GM18498 (cell line): Measurements from ENCODE around the gene ADAMTS3.
A peak's percentile ranks its signal among the peaks of the same experiment; 100 is the strongest.
"Not testable (repeated sequence)": the region's sequence is repeated elsewhere in the genome, so short reads cannot be mapped to it uniquely, and the experiment has no call there.

Experiments
- ATAC-seq: cut with Tn5 transposase; IDR thresholded peaks from one replicate; pipeline ENCODE4 v1.9.1; 2021; ENCODE audit warnings: mild to moderate bottlenecking, moderate library complexity; ENCODE audit not compliant: unreplicated experiment

The ADAMTS3 gene

DNA sequence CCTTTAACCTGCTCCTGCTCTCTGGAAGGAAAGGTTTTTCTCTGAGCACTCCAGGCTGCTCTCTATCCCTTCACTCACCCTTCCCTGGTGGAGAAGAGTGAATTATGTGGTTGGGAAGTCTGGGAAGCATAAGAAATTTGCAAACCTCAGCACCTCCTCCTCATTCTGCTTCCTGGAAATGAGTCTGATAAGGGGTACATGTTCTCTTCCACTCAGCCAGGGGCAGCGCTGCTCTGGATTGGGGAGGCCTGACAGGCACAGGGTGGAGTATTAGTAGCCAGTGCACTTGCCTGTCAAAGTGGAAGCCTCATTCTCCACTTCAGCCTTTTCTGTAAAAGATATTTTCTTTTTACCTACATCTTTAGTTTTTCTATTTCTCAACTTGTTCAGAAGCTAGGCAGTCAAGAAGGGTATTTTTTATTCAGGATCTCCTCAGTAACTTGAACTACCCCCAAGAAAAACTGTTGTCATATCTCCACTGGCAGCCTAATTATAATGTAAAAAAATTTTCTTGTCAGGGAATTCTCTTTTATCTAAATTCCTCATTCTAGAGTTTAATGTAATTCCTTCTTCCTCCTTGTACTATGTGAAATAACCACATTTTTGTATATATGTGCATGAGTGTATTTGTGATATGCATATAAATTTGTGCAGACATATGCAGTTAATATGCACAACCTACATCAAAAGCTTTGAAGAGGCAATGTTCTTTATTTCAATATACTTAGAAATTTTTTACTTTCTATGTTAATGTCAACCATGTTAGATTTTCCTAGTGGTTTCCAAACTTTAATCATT lies 15.3 kb downstream of the ADAMTS3 start:
- ATAC-seq: no peak

DNA sequence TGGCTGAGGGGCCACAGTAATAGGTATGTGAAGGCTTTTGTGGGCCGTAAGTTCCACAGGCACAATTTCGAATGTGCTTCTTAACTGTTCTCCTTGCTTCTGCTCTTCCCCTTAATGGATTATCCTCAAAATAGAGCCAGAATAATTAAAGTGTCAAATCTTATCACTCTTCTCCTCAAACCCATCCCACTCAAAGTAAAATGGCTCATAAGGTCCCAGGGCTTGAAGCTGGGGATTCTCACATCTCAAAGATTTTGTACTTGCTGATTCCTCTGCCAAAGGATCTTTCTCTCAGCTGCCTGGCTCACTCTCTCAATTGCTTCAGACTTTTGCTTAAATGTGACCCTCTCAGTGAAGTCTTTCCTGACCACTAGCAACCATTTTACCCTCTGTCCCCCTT lies 16.6 kb downstream of the ADAMTS3 start:
- ATAC-seq: no peak

DNA sequence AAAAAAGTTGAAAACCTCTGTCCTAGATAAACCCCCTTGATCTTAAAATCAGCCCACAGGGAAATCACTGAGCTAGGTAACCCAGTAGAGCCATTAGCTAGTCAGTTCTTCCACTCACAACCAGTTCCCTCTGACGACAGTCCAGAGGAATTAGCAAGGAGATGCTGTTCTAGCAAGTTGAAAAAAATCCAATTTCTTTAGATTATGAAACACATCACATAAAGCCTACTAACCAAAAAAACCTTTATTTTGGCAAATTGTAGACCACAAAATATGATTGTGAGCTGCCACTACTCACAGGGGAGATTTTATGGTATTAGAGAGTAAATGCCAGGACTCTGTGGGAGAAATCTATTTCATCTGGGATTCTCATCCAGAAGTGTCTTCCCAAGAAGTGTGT lies 22.6 kb downstream of the ADAMTS3 start:
- no peak for ATAC-seq

DNA sequence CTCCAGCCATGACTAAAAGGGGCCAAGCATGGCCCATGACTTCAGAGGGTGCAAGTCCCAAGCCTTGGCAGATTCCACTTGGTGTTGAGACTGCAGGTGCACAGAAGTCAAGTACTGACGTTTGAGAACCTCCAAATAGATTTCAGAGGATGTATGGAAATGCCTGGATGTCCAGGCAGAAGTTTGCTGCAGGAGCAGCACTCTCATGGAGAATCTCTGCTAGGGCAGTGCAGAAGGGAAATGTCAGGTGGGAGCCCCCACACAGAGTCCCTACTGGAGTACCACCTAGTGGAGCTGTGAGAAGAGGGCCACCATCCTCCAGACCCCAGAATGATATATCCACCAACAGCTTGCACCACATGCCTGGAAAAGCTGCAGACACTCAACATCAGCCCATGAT lies 28.3 kb downstream of the ADAMTS3 start:
- ATAC-seq: not testable (repeated sequence)

DNA sequence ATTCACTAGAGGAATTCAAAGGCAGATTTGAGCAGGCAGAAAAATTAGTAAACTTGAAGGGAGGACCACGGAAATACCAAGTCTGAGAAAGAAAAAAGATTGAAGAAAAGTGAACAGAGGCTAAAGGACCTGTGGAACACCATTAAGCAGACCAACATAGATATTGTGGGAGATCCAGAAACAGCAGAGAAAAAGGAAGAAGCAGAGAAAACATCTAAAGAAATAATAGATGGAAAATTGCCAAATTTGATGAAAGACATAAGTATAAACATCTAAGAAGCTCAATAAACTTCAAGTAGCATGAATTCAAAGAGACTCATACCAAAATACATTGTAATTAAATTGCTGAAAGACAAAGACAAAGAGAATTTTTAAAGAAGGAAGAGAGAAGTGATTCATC lies 31.0 kb downstream of the ADAMTS3 start:
- no peak for ATAC-seq

DNA sequence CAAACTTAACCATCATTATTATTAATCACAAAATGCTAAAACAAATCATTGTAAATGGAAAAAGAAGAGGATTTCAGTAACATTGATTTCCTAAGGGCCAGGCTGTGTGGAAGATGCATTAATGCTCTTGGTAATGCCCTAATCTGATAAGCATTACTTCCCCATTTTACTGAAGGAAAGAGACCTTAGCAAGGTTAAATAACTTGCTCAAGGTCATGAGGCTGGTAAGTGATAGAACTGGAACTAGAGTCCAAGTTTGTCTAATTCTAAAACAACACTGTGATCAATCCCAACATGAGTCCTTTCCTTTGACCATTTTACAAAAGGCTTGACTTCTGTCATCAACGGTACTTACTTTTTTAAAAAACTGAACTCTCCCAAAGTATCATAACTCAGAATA lies 32.6 kb downstream of the ADAMTS3 start:
- ATAC-seq: no peak

DNA sequence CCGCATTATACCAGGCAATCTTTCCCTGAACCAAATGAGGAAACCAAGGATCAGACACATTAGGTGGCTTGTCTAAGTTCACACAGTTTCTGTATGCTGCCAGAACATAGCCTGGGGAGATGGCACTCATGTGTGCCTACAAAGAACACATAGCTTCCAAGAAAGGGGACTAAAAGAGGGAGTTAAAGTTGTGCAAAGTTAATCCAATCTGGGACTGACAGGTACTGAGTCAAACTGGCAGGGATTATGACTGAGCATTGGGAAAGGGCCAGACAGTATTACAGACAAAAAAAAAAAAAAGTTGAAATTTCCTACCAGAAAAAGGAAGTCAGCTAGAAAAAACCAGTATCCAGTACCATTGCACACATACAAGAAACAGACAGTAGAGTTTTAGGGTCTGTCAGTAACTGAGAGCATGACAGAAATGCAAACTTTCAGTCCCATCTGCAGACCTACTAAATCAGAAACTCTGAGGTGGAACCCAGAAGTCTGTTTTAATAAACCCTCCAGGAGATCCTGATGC lies 37.2 kb downstream of the ADAMTS3 start:
- ATAC-seq: no peak

DNA sequence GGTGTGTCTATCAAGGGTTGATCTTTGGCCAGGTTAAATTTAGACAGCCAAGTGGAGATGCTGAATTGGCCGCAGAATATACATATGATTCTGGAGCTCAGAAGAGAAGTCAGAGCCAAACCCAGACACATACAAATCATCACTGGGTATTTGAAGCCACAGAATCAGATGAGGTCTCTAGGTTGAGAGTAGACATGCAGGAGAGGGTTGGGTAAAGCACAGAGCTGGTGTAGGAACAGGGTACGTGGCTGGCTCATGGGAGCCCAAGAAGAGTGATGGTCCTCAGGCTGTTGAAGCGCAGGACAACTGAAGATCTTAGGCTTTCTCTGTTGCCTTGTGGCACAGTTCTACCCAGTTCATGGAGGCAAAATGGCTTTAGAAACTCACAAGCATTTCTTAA lies 37.7 kb downstream of the ADAMTS3 start:
- ATAC-seq: no peak

DNA sequence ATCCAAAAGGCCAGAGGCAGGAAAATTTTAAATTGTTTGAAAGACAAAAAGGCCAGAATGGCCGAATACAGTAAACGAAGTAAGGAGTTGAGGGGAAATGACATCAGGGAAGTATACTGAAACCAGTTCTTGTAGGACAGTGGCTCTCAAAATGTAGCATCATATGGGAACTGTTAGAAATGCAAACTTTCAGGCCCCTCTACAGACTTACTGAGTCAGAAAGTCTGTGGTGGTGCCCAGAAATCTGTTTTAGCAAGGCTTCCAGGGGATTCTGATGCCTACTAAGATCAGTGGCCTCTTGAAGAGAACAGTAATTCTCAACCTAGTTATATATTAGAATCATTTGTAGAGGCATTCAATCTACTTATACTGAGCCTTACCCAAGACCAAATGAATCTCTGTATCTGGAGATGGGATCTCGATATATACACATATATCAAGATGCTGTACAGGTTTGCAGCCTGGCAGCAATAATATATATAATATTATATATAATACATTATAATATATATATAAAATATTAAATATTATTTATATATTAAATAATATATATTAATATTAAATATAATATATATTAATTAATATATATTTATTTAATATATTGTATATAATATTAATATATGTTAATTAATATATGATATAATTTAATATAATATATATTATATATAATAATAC lies 39.7 kb downstream of the ADAMTS3 start:
- ATAC-seq: no peak

DNA sequence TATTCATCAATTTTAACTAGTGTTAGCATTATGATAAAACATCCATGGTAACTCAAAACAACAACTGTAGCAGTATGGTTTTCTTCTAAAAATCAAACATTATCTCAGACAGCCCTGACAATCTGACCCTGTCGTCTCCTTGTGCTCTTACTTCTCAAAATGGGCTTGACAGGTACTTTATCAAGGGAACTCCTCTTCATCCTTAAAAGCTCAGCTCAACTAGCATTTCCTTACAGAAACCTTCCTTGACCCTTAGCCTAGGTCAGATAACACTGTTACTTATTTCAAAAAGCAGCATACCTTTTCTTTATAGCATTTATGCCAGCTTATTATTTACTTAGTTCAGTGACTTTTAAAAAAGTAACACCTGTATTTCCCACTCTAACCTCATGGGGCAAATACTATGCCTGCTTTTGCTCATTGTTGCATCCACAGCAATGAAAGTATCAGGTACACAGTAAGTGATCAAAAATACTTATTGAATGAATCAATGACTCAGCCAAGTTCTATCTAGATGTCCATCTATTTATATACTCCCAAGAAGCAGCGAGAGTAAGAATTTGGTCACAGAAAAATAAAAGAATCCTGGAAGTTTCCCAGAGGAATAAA lies 41.9 kb downstream of the ADAMTS3 start:
- no peak for ATAC-seq

DNA sequence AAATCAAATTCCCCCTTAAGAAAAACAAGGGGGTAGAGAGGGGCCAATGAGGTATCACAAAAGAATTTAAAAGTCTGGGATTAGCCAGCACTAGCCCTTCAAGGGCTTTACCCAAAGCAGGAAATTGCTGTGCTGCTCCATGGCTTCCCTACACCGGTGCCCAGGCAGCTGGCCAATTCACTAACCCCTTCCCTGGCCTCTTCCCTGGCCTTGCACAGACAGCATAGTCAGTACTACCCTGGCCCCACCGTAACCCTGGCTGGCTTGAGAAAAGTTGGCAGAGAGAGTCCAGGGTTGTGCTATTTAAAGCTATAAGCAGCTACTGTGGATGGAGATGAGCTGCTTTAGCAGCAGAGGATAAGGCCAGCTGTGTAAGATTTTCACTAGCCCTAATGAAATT lies 43.1 kb downstream of the ADAMTS3 start:
- no peak for ATAC-seq

DNA sequence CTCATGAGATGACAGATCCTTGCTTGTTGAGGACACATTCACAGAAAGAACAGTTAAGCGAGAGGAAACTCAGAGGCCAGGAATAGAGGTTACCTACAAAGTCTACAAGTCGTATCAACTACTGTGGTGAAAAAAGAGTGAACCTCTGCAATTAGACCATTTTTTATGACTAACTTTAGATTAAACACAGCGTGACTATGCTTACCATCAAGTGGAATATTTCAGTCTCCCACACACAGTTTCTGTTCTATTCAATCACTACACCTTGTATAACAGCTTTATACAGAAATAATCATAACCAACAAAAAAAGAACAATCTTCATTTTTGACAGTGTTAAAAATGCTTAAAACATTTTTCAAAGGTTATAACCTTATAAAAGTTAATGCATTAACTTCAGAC lies 46.6 kb downstream of the ADAMTS3 start:
- no peak for ATAC-seq

DNA sequence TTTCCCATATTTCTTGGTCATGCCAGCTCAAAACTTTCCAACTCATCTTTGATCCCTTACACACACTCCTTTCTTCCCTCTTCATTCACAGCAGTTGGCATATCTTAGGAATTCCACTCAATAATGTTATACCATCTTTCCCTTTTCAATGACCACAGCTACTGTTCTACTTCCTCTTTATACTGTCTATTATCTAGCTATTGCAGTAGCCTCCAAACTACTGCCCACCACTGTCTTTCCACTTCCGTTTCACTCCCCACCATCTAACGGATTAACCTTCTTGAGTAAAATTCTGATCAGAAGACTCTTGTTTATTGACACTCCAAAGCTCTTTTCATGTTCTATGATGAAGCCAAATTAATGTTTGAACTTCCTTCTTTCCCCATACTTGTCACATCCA lies 55.8 kb downstream of the ADAMTS3 start:
- no peak for ATAC-seq

DNA sequence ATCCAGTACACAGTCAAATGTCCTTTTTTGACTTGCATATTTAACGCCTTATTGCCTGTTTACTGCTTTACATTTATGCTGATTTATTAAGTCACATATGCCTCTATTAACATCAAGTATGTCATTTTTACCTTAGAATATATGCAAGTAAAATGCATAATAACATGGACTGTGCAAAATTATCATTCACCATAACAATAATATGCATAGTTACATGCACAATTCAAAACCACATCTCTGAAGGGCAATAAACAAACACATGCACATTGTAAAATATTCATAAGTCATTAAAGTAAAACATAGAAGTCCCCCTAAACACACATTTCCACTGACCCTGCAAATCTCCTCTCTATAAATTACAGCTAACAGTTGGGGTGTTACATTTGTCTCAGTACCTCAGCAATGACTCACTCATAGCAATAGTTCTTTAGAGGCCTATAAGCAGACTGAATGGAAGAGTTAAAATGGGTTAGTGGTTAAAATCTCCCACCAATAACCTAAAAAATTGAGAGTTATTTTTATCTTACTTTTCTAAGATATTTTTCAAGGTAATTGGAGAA lies 61.1 kb downstream of the ADAMTS3 start:
- no peak for ATAC-seq

DNA sequence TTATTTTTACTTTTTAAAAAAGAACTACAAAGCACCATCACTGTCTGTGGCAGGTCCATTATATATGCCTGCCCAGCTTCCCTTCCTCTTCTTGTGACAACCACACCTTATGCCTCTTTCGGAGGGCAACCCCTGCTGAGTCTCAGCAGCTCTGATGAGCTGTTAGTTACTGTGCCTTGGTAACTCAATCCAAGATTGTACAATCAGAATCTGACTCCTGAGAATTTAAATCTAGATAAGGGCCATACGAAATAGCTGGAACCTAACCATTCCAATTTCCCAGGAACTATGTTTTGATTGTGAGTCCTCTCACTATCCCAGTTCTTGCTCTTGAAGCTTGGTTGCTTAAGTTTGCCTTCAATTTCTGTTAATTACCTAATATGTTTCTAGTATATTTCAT lies 61.9 kb downstream of the ADAMTS3 start:
- ATAC-seq: no peak

DNA sequence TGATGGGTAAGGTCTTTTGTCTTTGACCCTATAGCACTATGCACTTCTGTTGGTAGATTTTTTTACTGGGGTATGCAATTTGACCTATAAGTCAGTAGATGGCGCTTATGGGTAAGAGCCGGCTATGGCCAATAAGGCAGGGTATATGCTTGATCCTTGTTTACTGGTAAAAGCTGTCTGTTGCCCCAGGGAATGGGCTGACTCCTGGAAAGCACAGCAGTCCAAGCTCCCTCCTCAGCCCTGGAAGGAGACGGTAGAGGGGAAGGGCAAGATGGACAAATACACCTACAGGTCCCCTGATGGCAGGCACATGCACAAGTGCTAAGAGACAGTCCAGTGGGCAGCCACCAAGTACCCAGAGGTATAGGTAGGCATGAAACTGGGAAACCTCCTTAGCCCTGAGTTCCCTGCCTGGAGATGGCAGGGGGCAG lies 63.7 kb downstream of the ADAMTS3 start:
- peak; percentile 81 for ATAC-seq

DNA sequence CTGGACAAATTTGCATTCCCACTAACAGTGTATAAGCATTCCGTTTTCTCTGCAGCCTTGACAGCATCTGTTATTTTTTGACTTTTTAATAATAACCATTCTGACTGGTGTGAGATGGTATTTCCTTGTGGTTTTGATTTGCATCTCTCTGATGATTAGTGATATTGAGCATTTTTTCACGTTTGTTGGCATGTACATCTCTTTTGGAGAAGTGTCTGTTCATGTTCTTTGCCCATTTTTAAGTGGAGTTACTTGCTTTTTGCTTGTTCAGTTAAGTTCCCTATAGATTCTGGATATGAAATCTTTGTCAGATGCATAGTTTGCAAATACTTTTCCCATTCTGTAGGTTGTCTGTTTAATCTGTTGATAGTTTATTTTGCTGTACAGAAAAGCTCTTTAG lies 68.8 kb downstream of the ADAMTS3 start:
- ATAC-seq: no peak

DNA sequence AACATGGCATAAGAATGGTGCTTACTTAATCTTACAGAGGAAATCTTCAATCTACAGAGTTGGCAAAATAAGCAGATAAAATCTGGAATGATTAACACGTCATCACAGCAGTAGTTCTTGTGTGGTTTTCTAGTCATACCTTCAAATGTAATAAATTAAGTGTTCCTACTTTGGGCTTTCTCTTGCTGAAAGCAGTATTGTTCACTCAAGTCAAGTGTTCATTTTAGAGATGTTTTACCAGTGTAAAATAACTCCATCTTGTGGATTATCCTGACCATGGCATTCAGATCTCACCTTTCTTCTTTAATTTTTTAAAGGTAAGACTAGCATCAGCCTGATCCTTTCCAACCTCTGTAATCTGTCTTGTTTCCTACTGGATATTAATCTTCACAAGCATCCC lies 72.9 kb downstream of the ADAMTS3 start:
- ATAC-seq: no peak

DNA sequence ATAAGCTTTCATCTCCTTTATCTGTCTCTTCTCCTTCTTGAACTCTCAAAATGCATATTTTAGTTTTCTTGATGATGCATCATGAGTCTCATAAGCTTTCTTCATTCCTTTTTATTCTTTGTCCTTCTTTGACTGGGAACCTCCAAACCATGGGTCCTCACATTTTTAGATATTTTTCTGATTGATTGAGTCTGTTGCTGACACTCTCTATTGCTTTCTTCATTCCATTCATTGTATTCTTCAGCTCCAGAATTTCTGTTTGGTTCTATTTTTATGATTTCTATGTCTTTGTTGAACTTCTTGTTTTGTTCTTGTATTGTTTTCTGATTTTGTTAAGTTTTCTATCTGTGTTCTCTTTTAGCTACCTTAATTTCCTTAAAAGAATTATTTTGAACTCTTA lies 74.9 kb downstream of the ADAMTS3 start:
- no peak for ATAC-seq

DNA sequence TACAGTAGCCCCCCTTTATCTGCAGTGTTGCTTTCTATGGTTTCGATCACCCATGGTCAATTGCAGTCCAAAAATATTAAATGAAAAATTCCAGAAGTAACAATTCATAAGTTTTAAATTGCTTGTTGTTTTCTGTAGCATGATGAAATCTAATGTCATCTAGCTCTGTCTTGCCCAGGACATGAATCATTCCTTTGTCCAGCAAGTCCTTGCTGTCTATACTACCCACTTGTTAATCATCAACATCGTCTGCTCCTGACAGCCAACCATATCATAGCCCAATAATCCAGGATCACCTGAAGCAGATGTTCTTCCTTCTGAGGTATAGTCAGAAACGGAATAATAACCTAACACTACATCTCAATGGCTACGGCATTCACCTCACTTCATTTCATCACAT lies 79.8 kb downstream of the ADAMTS3 start:
- ATAC-seq: no peak

DNA sequence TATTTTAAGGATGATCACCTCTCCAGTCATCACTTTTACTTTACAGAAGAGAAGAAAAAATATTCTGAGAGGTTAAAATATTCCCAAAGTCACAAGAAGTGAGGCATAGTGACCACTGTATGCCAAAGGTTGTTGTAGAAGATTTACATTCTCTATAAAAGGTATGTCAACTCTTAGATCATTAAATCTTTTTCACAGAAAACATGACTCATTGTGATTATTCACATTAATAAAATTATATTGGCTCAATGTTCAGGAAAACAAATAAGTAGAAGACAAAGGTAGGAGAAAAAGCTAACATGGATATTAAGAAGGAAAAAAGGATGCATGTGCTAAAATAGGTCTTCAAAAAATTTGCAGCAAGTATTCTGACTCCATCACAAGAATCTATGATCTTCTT lies 82.0 kb downstream of the ADAMTS3 start:
- ATAC-seq: no peak

DNA sequence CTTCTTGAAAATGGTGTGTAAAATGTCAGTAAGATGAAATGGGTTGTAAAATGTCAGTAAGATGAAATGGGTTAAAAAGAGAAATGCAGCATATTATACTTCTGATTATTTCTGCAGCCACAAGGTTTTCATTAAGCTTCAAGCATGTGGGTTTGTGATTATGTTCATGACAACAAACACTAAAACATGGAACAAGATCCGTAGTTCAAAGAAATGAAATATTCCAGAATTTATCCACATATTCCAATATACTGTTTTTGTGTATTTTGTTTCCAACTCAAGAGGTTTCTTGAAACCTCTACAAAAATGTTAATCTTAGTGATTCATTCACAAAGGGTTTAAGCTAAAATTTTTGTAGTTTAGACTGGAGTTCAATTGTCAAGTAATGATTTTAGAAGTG lies 84.0 kb downstream of the ADAMTS3 start:
- no peak for ATAC-seq
